CD4-positive, alpha-beta T cell treated with Interleukin-6 for 4 hours (primary cell): Measurements from ENCODE around the gene MRPL53.

Experiments used
- DNase-seq: peaks from one replicate; pipeline ENCODE4 v3.0.0-alpha.2; 2020; ENCODE audit warnings: mixed read lengths

The MRPL53 gene

GRCh38 chr2:74424139-74424992 is 48.1 kb downstream of the MRPL53 start:
- no peak for DNase-seq

- no peak for DNase-seq
Observed at GRCh38 chr2:74423231-74424095, 49.0 kb downstream of the MRPL53 start.
